GM18907 (cell line): ENCODE measurements around the gene NKAPD1.

Source experiments
- ATAC-seq: cut with Tn5 transposase; IDR thresholded peaks from one replicate; pipeline ENCODE4 v1.9.1; 2021; ENCODE audit warnings: mild to moderate bottlenecking, moderate library complexity; ENCODE audit not compliant: unreplicated experiment

NKAPD1 gene

GRCh38 chr11:112134473-112134872 lies 60.4 kb downstream of the NKAPD1 start:
- no peak for ATAC-seq
